ENCODE data around the gene NR0B1.

The NR0B1 gene

DNA sequence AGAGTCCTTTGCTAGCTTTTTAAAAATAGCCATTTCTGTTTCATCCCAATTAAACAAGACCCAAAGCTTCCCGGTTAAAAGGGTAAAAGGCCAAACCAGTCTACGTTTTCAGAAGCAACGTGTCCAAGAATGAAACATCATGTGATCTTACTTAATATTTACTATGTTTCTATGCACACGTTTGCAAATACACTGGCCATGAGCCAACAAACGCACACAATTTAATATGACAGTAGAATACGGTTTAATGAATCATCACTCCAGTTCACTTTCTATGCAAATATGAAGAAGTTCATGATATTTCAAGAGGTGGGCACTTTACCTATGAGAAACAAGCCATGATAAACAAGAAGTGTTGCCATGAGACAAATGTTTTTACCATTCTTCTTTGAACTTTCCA lies 4.3 kb downstream of the NR0B1 start:
- H3K9ac ChIP-seq (ENCODE audit: low read depth, low read length), result no peak overlapping the region
- no peak overlapping the region for H3K4me2 ChIP-seq (ENCODE audit: low read length)
- no peaks in the 10 kb centered on the region for H3K36me3 ChIP-seq (ENCODE audit: insufficient read depth, low read length)
- peaks cover 7% of the 10 kb centered on the region for H3K4me1 ChIP-seq (ENCODE audit: control insufficient read depth, insufficient read depth, low read length)
- no peaks in the 10 kb centered on the region for H3K9me3 ChIP-seq (replicated peaks; ENCODE audit: low read length)
- H3K4me3 ChIP-seq (ENCODE audit: low read length), result no peak overlapping the region
- peaks cover 11% of the 10 kb centered on the region for H3K27me3 ChIP-seq (ENCODE audit: control insufficient read depth, insufficient read depth, low read length)

DNA sequence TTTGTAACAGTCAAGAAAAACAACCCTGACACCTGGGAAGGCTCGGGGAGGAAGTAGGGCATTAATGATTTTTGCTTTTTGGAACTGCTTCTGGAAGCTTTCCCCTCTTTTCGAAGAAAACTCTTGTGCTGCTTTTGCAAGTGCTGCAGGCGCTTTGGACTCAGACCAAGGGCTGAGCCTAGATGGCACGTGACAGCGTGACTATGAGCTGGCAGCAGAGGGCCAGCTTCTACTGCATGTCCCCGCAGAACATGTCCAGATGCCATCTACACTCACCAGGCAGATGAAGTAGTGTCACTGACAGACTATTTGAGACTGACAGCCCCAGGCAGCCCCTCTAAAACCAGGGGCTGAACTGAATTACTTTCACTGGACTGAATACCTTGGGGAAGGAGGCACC lies 6.2 kb downstream of the NR0B1 start:
- Histone ChIP-seq H3K4me3 (ENCODE audit: low read length) (no peak overlapping the region), H3K4me1 (ENCODE audit: control insufficient read depth, insufficient read depth, low read length) (no peaks in the 10 kb centered on the region), H3K4me2 (ENCODE audit: low read length) (no peak overlapping the region), H3K36me3 (ENCODE audit: insufficient read depth, low read length) (no peaks in the 10 kb centered on the region), H3K27me3 (ENCODE audit: control insufficient read depth, insufficient read depth, low read length) (peaks cover under 1% of the 10 kb centered on the region), H3K9ac (ENCODE audit: low read depth, low read length) (no peak overlapping the region), H3K9me3 (replicated peaks; ENCODE audit: low read length) (no peaks in the 10 kb centered on the region)

DNA sequence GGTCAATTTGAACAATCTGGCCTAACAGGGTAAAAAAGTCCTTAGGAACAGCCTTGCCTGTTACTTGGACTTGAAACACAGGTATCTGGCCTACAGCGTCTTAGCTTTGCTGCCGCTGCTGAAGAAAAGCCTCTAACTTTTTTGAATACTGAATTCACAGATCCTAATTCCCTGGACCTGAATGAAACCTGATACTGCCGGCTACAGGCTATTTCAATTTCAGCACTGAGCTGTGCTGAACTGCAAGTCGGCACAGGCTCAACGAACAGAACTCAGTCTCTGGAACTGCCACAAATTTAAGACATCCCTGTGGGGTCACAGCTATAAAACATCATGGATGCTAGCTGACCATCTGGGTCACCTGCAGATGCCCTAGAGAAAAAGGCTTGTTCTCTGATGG lies 7.2 kb downstream of the NR0B1 start:
- Histone ChIP-seq H3K27me3 (ENCODE audit: control insufficient read depth, insufficient read depth, low read length) (no peaks in the 10 kb centered on the region), H3K4me2 (ENCODE audit: low read length) (no peak overlapping the region), H3K4me1 (ENCODE audit: control insufficient read depth, insufficient read depth, low read length) (no peaks in the 10 kb centered on the region), H3K9me3 (replicated peaks; ENCODE audit: low read length) (no peaks in the 10 kb centered on the region), H3K4me3 (ENCODE audit: low read length) (no peak overlapping the region), H3K9ac (ENCODE audit: low read depth, low read length) (no peak overlapping the region), H3K36me3 (ENCODE audit: insufficient read depth, low read length) (no peaks in the 10 kb centered on the region)

DNA sequence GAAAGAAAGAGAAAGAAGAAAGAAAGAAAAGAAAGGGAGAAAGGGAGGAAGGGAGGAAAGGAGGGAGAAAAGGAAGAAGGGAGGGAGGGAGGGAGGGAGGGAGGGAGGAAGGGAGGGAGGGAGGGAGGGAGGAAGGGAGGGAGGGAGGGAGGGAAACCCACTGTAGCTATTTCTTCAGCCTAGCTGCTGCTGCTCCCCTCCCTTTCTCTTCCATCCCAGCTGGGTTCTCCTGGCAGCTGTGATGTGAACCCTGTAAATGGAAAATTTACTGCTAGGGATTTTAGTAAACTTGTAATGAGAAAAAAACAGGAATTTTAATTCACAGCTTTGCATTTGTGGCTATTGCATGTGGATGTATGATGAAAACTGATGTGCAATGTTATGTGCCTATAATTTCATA lies 8.0 kb downstream of the NR0B1 start:
- Histone ChIP-seq H3K4me1 (ENCODE audit: control insufficient read depth, insufficient read depth, low read length) (no peaks in the 10 kb centered on the region), H3K9ac (ENCODE audit: low read depth, low read length) (no peak overlapping the region), H3K27me3 (ENCODE audit: control insufficient read depth, insufficient read depth, low read length) (no peaks in the 10 kb centered on the region), H3K9me3 (replicated peaks; ENCODE audit: low read length) (no peaks in the 10 kb centered on the region), H3K4me3 (ENCODE audit: low read length) (no peak overlapping the region), H3K36me3 (ENCODE audit: insufficient read depth, low read length) (no peaks in the 10 kb centered on the region), H3K4me2 (ENCODE audit: low read length) (no peak overlapping the region)

DNA sequence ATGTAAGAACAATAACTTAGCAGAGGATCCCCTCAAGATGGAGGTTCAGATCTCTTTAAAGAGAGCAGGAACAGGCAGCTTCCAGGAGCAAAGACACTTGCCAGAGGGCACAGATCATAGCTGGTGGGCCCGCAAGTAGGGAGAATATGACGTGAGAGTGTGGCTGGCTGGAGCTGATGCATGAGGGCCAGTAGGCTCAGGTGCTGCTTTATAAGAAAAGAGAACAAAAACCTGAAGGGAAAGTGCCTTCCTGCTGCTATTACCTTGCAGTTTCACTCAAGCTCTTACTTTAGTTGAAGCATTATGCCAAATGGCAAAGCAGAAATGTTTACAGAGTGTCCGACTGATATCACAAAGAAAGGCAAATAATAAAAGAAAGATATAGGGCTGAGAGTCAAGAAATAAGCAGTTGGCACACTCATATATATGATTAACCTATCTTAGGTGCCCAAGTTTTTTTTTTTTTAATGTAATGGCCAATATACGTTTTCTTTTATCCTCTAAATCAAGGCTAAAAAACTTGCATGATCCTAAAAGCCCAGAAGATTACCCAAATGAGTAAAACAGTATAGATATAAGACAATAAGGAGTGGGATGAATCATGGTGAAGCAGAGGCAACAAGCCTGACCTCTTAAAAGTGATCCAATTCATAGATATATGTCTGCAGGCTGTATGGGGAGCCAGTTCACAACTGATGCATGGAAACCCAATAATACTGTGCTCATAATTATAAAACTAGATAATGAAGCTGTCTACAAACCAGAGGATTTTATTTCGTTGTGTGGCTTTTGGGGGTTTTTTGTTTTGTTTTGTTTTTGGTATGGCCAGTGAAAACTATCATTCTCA lies 12.6 kb downstream of the NR0B1 start:
- Histone ChIP-seq H3K9me3 (replicated peaks; ENCODE audit: low read length) (no peaks in the 10 kb centered on the region), H3K27me3 (ENCODE audit: control insufficient read depth, insufficient read depth, low read length) (no peaks in the 10 kb centered on the region), H3K4me1 (ENCODE audit: control insufficient read depth, insufficient read depth, low read length) (no peaks in the 10 kb centered on the region), H3K4me2 (ENCODE audit: low read length) (no peak overlapping the region), H3K4me3 (ENCODE audit: low read length) (no peak overlapping the region), H3K9ac (ENCODE audit: low read depth, low read length) (no peak overlapping the region), H3K36me3 (ENCODE audit: insufficient read depth, low read length) (no peaks in the 10 kb centered on the region)

DNA sequence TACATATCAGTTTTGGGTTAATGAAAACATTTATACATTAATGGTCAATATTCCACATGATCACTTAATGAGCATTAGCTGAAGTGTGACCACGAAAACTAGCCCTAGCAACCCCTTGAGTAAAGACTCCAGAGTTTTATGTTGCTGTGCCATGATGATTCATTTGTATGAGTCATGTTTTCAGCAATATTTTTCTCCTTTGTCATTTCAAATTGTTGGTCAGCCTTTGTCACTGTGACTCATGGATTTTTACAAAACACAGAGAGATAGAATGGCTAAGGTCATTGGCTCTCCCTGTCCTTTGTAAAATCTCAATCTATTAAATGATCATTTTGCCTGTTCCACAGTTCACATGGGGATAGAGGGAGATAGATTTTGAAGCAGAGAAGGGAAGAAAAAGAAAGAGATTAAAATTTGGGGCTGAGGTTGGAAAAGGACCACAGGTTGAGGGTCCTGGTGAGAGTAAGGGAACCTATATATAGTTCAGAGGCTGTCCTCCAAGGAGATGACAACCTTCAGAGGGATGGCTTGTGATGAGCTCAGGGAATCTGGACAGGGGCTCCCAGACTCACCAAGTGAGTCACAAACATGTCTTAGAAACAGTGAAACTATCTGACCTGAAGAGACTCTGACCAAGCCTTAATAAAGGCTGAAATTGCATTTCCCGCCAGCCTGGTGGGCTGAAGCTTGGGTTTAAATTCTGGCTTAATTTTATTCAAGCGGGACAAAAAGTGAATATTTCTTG lies 25.6 kb downstream of the NR0B1 start:
- Histone ChIP-seq H3K36me3 (ENCODE audit: insufficient read depth, low read length) (no peaks in the 10 kb centered on the region), H3K4me3 (ENCODE audit: low read length) (peak overlapping the region; percentile 13), H3K9me3 (replicated peaks; ENCODE audit: low read length) (no peaks in the 10 kb centered on the region), H3K27me3 (ENCODE audit: control insufficient read depth, insufficient read depth, low read length) (no peaks in the 10 kb centered on the region), H3K4me2 (ENCODE audit: low read length) (peak overlapping the region; percentile 69), H3K9ac (ENCODE audit: low read depth, low read length) (peak overlapping the region; percentile 68), H3K4me1 (ENCODE audit: control insufficient read depth, insufficient read depth, low read length) (peaks cover 24% of the 10 kb centered on the region)

DNA sequence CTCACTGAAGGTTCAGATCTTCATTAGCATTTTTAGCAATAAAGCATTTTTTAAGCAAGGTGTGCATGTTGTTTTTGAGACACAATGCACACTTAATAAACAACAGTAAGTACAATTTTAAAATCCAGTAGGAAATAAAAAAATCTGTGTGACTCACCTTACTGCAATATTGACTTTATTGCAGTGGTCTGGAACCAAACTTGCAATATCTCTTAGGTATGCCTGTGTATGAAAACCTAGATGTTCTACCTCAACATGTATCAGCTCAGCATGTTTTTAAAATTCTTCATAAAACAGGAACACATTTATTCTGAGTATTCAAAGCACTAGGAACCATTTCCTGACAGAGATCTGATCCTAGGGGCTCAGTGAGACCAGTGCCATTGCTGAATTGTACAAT lies 26.7 kb downstream of the NR0B1 start:
- Histone ChIP-seq H3K27me3 (ENCODE audit: control insufficient read depth, insufficient read depth, low read length) (no peaks in the 10 kb centered on the region), H3K4me3 (ENCODE audit: low read length) (no peak overlapping the region), H3K4me1 (ENCODE audit: control insufficient read depth, insufficient read depth, low read length) (peaks cover 24% of the 10 kb centered on the region), H3K4me2 (ENCODE audit: low read length) (no peak overlapping the region), H3K9me3 (replicated peaks; ENCODE audit: low read length) (no peaks in the 10 kb centered on the region), H3K36me3 (ENCODE audit: insufficient read depth, low read length) (no peaks in the 10 kb centered on the region), H3K9ac (ENCODE audit: low read depth, low read length) (peak overlapping the region; percentile 29)

DNA sequence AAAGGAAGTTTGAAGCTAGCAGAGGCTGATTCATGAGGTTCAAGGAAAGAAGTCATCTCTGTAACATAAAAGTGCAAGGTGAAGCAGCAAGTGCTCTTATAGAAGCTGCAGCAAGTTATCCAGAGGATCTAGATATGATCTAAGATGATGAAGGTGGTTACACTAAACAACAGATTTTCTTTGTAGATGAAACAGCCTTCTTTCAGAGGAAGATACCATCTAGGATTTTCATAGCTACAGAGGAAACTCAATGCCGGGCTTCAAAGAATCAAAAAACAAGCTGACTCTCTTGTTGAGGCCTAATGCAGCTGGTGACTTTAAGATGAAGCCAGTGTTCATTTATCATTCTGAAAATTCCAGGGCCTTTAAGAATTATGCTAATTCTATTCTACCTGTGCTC lies 28.8 kb downstream of the NR0B1 start:
- H3K9ac ChIP-seq (ENCODE audit: low read depth, low read length), result no peak overlapping the region
- H3K36me3 ChIP-seq (ENCODE audit: insufficient read depth, low read length), result no peaks in the 10 kb centered on the region
- peaks cover 24% of the 10 kb centered on the region for H3K4me1 ChIP-seq (ENCODE audit: control insufficient read depth, insufficient read depth, low read length)
- H3K27me3 ChIP-seq (ENCODE audit: control insufficient read depth, insufficient read depth, low read length), result no peaks in the 10 kb centered on the region
- no peak overlapping the region for H3K4me3 ChIP-seq (ENCODE audit: low read length)
- H3K9me3 ChIP-seq (replicated peaks; ENCODE audit: low read length), result no peaks in the 10 kb centered on the region
- no peak overlapping the region for H3K4me2 ChIP-seq (ENCODE audit: low read length)

DNA sequence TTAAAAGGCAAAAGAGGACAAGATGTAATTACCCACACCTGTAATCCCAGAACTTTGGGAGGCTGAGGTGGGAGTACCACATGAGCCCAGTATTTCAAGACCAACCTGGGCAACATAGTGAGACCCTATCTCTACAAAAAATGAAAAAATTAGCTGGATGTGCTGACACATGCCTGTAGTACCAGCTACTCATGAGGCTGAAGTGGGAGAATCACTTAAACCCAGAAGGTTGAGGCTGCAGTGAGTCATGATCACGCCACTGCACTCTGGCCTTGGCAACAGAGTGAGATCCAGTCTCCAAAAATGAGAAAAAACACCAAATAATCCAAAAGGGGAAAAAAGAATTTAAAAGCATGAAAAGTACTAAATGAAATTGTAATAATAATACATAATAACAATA lies 30.8 kb downstream of the NR0B1 start:
- no peaks in the 10 kb centered on the region for H3K27me3 ChIP-seq (ENCODE audit: control insufficient read depth, insufficient read depth, low read length)
- H3K36me3 ChIP-seq (ENCODE audit: insufficient read depth, low read length), result no peaks in the 10 kb centered on the region
- no peak overlapping the region for H3K9ac ChIP-seq (ENCODE audit: low read depth, low read length)
- no peaks in the 10 kb centered on the region for H3K9me3 ChIP-seq (replicated peaks; ENCODE audit: low read length)
- H3K4me2 ChIP-seq (ENCODE audit: low read length), result no peak overlapping the region
- H3K4me1 ChIP-seq (ENCODE audit: control insufficient read depth, insufficient read depth, low read length), result peaks cover 13% of the 10 kb centered on the region
- no peak overlapping the region for H3K4me3 ChIP-seq (ENCODE audit: low read length)

DNA sequence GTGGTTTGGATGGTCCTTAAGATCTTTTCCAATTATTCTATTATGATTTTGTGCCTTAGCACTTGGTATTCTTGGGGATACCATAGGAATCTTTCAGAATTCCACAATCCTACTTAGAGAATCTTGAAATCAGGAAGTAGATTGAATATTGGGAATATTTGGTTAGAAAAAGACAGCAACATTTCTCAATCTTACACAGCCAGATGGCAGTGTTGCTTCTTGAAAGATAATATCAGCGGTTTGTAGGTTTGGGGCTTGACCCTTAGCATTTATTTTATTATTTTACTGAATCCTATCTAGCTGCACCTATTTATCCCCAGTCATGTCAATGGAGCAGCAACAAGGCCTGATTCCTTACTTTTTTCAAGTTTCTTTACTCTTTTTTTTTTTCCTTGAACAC lies 33.7 kb downstream of the NR0B1 start:
- Histone ChIP-seq H3K9ac (ENCODE audit: low read depth, low read length) (no peak overlapping the region), H3K9me3 (replicated peaks; ENCODE audit: low read length) (no peaks in the 10 kb centered on the region), H3K36me3 (ENCODE audit: insufficient read depth, low read length) (no peaks in the 10 kb centered on the region), H3K4me2 (ENCODE audit: low read length) (no peak overlapping the region), H3K4me3 (ENCODE audit: low read length) (no peak overlapping the region), H3K4me1 (ENCODE audit: control insufficient read depth, insufficient read depth, low read length) (no peaks in the 10 kb centered on the region), H3K27me3 (ENCODE audit: control insufficient read depth, insufficient read depth, low read length) (no peaks in the 10 kb centered on the region)

DNA sequence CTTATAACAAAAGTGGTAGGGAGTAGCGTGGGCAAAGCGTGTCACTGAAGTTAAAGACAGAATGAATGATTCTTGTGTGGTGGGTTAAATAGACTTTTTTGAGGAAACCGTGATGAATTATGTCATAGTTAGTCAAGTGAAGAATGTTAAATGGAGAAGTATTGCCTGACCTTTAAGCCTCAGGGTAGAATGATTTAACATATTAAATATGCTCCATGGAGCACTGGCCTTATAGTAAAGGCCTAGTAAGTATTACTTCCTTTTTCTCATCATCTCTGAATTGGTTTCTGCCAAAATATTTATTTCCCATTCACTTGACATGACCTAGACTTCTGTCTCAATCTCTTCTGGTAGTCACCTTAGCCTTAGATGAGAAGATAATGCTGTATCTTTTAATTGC lies 38.6 kb downstream of the NR0B1 start:
- Histone ChIP-seq H3K27me3 (ENCODE audit: control insufficient read depth, insufficient read depth, low read length) (no peaks in the 10 kb centered on the region), H3K4me3 (ENCODE audit: low read length) (no peak overlapping the region), H3K36me3 (ENCODE audit: insufficient read depth, low read length) (no peaks in the 10 kb centered on the region), H3K9me3 (replicated peaks; ENCODE audit: low read length) (no peaks in the 10 kb centered on the region), H3K9ac (ENCODE audit: low read depth, low read length) (no peak overlapping the region), H3K4me2 (ENCODE audit: low read length) (no peak overlapping the region), H3K4me1 (ENCODE audit: control insufficient read depth, insufficient read depth, low read length) (no peaks in the 10 kb centered on the region)

DNA sequence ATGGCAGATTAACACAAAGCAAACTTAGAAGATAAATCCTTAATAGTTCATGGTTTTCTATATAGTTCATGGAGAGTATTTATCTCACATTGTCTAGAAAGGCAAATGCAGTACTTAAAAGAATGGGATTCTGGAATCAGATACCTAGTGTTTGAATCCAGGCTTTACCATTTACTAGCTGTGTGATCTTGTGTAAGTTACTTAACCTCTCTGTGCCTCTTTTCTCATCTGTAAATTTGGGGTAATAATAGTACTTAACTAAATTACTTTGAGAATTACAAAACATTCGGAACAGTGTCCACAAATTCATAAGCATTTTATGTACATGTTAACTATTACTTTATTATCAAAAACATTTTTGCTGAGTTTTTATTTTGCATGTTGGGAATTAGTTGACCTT lies 46.4 kb downstream of the NR0B1 start:
- Histone ChIP-seq H3K9ac (ENCODE audit: low read depth, low read length) (no peak overlapping the region), H3K4me3 (ENCODE audit: low read length) (no peak overlapping the region), H3K4me1 (ENCODE audit: control insufficient read depth, insufficient read depth, low read length) (no peaks in the 10 kb centered on the region), H3K4me2 (ENCODE audit: low read length) (no peak overlapping the region), H3K9me3 (replicated peaks; ENCODE audit: low read length) (no peaks in the 10 kb centered on the region), H3K27me3 (ENCODE audit: control insufficient read depth, insufficient read depth, low read length) (no peaks in the 10 kb centered on the region), H3K36me3 (ENCODE audit: insufficient read depth, low read length) (no peaks in the 10 kb centered on the region)

All from skeletal muscle satellite cell (primary cell).